Cardiac muscle cell (in vitro differentiated cells and primary cell): ENCODE measurements around the gene CD40LG. TPM values are rescaled to one million over a fixed set of nuclear protein-coding genes. Genes with fewer than 3 reads are reported as not detected.

Source experiments
- DNase-seq, 2 donors: peaks; one replicate each; pipeline versions ENCODE4 v3.0.0 to v3.0.0-alpha.2; 2010 to 2017; ENCODE audit warnings: low read depth in 1 of 2, low spot score in 1 of 2
- H3K27ac ChIP-seq: fragments of 200-600 bp; sonication (generic); 2 replicates; pipeline ENCODE4 v1.5.1; 2016
- H3K27me3 ChIP-seq: fragments of 200-600 bp; sonication (generic); 2 replicates; pipeline ENCODE4 v1.6.0; 2016; ENCODE audit warnings: control low read depth
- H3K36me3 ChIP-seq: fragments of 200-600 bp; sonication (generic); 2 replicates; pipeline ENCODE4 v1.5.1; 2016; ENCODE audit warnings: control low read depth
- H3K4me1 ChIP-seq: fragments of 200-600 bp; sonication (generic); 2 replicates; pipeline ENCODE4 v1.8.1; 2017; ENCODE audit warnings: low read depth, mild to moderate bottlenecking, mixed run types
- H3K4me3 ChIP-seq: fragments of 200-600 bp; sonication (generic); 2 replicates; pipeline ENCODE4 v1.5.1; 2016; ENCODE audit warnings: mild to moderate bottlenecking
- H3K9me3 ChIP-seq: fragments of 200-600 bp; sonication (generic); 2 replicates; pipeline ENCODE4 v1.5.1; 2017; ENCODE audit warnings: low read depth, mild to moderate bottlenecking, control low read depth
- CTCF ChIP-seq: IDR thresholded peaks from 2 replicates; pipeline ENCODE4 v1.5.1; 2012; ENCODE audit warnings: low read depth, mild to moderate bottlenecking, low read length
- polyA plus RNA-seq: library from polyadenylated mRNA; unstranded; fragments of >200 nt; fragmentation: Nextera tagmentation; extraction: Ambion mirVana; gene quantifications from 2 replicates; pipeline ENCODE4 v1.2.1, GENCODE V29; 2016
- total RNA-seq: library from RNA; depleted of rRNA; stranded (reverse); fragments of >200 nt; gene quantifications from 2 replicates; pipeline ENCODE4 v1.2.3, GENCODE V29; 2016

Gene CD40LG
- total RNA-seq (not detected in 2 replicates), polyA plus RNA-seq (not detected in 2 replicates)

- Histone ChIP-seq H3K9me3 (no peaks in the 10 kb centered on the region), H3K27me3 (no peaks in the 10 kb centered on the region), H3K4me3 (no peak within 1 kb of the TSS), H3K4me1 (no peaks in the 10 kb centered on the region), H3K36me3 (no peaks in the 10 kb centered on the region), H3K27ac (no peak within 1 kb of the TSS)
- no peak for TF ChIP-seq CTCF
- no peak for DNase-seq
Observed at GRCh38 chrX:136647677-136648360, at the start of gene CD40LG. TSS of gene CD40LG (plus strand) at chrX:136648158. CDS start at chrX:136648249, 91 bp downstream.

- Histone ChIP-seq H3K4me3 (no peak overlapping the region), H3K27me3 (no peaks in the 10 kb centered on the region), H3K9me3 (no peaks in the 10 kb centered on the region), H3K27ac (no peak overlapping the region), H3K36me3 (no peaks in the 10 kb centered on the region), H3K4me1 (no peaks in the 10 kb centered on the region)
- TF ChIP-seq CTCF, result no peak
- no peak for DNase-seq
Observed at GRCh38 chrX:136598631-136599030, 49.3 kb upstream of the CD40LG start.

GRCh38 chrX:136600059-136600458 is 47.9 kb upstream of the CD40LG start:
- Histone ChIP-seq H3K36me3 (no peaks in the 10 kb centered on the region), H3K27ac (no peak overlapping the region), H3K4me1 (no peaks in the 10 kb centered on the region), H3K27me3 (no peaks in the 10 kb centered on the region), H3K9me3 (no peaks in the 10 kb centered on the region), H3K4me3 (no peak overlapping the region)
- no peak for DNase-seq
- TF ChIP-seq CTCF, result no peak

GRCh38 chrX:136607236-136607635 is 40.7 kb upstream of the CD40LG start:
- Histone ChIP-seq H3K4me1 (no peaks in the 10 kb centered on the region), H3K27me3 (no peaks in the 10 kb centered on the region), H3K27ac (no peak overlapping the region), H3K4me3 (no peak overlapping the region), H3K36me3 (no peaks in the 10 kb centered on the region), H3K9me3 (no peaks in the 10 kb centered on the region)
- no peak for TF ChIP-seq CTCF
- no peak for DNase-seq

- peak; percentile 4 to 42 for DNase-seq
- H3K4me1 ChIP-seq, result no peaks in the 10 kb centered on the region
- peak; percentile 21 for TF ChIP-seq CTCF
Observed at GRCh38 chrX:136608295-136608933, 39.5 kb upstream of the CD40LG start.

More at GRCh38 chrX:136608295-136608933, 39.5 kb upstream of the CD40LG start:
- Histone ChIP-seq H3K27me3 (no peaks in the 10 kb centered on the region), H3K27ac (no peak overlapping the region), H3K4me3 (no peak overlapping the region), H3K36me3 (no peaks in the 10 kb centered on the region), H3K9me3 (no peaks in the 10 kb centered on the region)
